KMS-11 (cell line): Measurements from ENCODE around the gene TROAP.
"Not testable (repeated sequence)": the region's sequence is repeated elsewhere in the genome, so short reads cannot be mapped to it uniquely, and the experiment has no call there.

ENCODE experiments used
- H2AFZ ChIP-seq: fragments of 200-600 bp; sonication (generic); 2 replicates; pipeline ENCODE4 v1.6.1; 2016; ENCODE audit warnings: antibody characterized with exemption, mixed run types, low read depth
- H3K27ac ChIP-seq: fragments of 200-600 bp; sonication (generic); 2 replicates; pipeline ENCODE4 v1.6.1; 2016; ENCODE audit warnings: mild to moderate bottlenecking, mixed run types
- H3K27me3 ChIP-seq: fragments of 200-600 bp; sonication (generic); 2 replicates; pipeline ENCODE4 v1.6.1; 2017; ENCODE audit warnings: mild to moderate bottlenecking, low read depth, mixed run types, moderate library complexity; ENCODE audit not compliant: insufficient read depth
- H3K36me3 ChIP-seq: fragments of 200-600 bp; sonication (generic); 2 replicates; pipeline ENCODE4 v1.6.1; 2017; ENCODE audit warnings: mild to moderate bottlenecking, mixed run types; ENCODE audit not compliant: insufficient read depth
- H3K4me1 ChIP-seq: fragments of 200-600 bp; sonication (generic); 2 replicates; pipeline ENCODE4 v1.6.1; 2016; ENCODE audit warnings: mild to moderate bottlenecking, low read depth, mixed run types; ENCODE audit not compliant: poor library complexity, severe bottlenecking
- H3K4me2 ChIP-seq: fragments of 200-600 bp; sonication (generic); 2 replicates; pipeline ENCODE4 v1.7.0; 2016; ENCODE audit warnings: mild to moderate bottlenecking, mixed run types
- H3K4me3 ChIP-seq: fragments of 200-600 bp; sonication (generic); IDR thresholded peaks from 2 replicates; pipeline ENCODE4 v1.6.1; 2017; ENCODE audit warnings: low read depth, low read length, mixed read lengths; ENCODE audit not compliant: insufficient read depth
- H3K79me2 ChIP-seq: fragments of 200-600 bp; sonication (generic); 2 replicates; pipeline ENCODE4 v1.6.1; 2016; ENCODE audit warnings: low read depth, mixed run types; ENCODE audit not compliant: insufficient read depth
- H3K9ac ChIP-seq: fragments of 200-600 bp; sonication (generic); 2 replicates; pipeline ENCODE4 v1.6.1; 2016; ENCODE audit warnings: mild to moderate bottlenecking, mixed run types
- H4K20me1 ChIP-seq: fragments of 200-600 bp; sonication (generic); 2 replicates; pipeline ENCODE4 v1.6.1; 2016; ENCODE audit warnings: mild to moderate bottlenecking, mixed run types; ENCODE audit not compliant: insufficient read depth
- CTCF ChIP-seq: fragments of 200-600 bp; sonication (generic); conservative IDR thresholded peaks from 2 replicates; pipeline ENCODE4 v1.6.1; 2017; ENCODE audit warnings: low read depth, mild to moderate bottlenecking, antibody characterized with exemption, low read length, moderate library complexity, mixed read lengths

The TROAP gene

GRCh38 chr12:49276304-49277290, 46.5 kb upstream of the TROAP start:
- TF ChIP-seq CTCF: no peak
- Histone ChIP-seq H3K27me3 (no peaks in the 10 kb centered on the region; the same call in 1 of the 2 replicates), H3K9ac (no peak overlapping the region), H3K4me1 (no peaks in the 10 kb centered on the region), H3K79me2 (no peaks in the 10 kb centered on the region), H3K4me2 (no peak overlapping the region), H3K36me3 (peaks cover 5% of the 10 kb centered on the region; the same call in 1 of the 2 replicates), H4K20me1 (no peaks in the 10 kb centered on the region), H2AFZ (no peak overlapping the region), H3K27ac (no peak overlapping the region), H3K4me3 (no peak overlapping the region)

- no peak overlapping the region for H3K4me3 ChIP-seq
- H3K4me2 ChIP-seq: no peak overlapping the region
- TF ChIP-seq CTCF: no peak
- H3K79me2 ChIP-seq: no peaks in the 10 kb centered on the region
- no peak overlapping the region for H2AFZ ChIP-seq
- H3K9ac ChIP-seq: no peak overlapping the region
- no peaks in the 10 kb centered on the region; the same call in 1 of the 2 replicates for H3K27me3 ChIP-seq
- no peak overlapping the region for H3K27ac ChIP-seq
- H3K36me3 ChIP-seq: no peaks in the 10 kb centered on the region
- H4K20me1 ChIP-seq: no peaks in the 10 kb centered on the region
- no peaks in the 10 kb centered on the region for H3K4me1 ChIP-seq
Measured at GRCh38 chr12:49277466-49277865, 45.6 kb upstream of the TROAP start.

GRCh38 chr12:49279706-49280159, 43.3 kb upstream of the TROAP start:
- Histone ChIP-seq H3K9ac (no peak overlapping the region), H3K27me3 (no peaks in the 10 kb centered on the region; the same call in 1 of the 2 replicates), H3K4me2 (no peak overlapping the region), H3K27ac (no peak overlapping the region), H3K4me3 (no peak overlapping the region), H2AFZ (no peak overlapping the region), H3K79me2 (no peaks in the 10 kb centered on the region), H3K36me3 (no peaks in the 10 kb centered on the region), H3K4me1 (no peaks in the 10 kb centered on the region), H4K20me1 (no peaks in the 10 kb centered on the region)
- no peak for TF ChIP-seq CTCF

- H3K9ac ChIP-seq, H4K20me1 ChIP-seq, H3K79me2 ChIP-seq, H3K36me3 ChIP-seq, H2AFZ ChIP-seq, H3K4me3 ChIP-seq, H3K27ac ChIP-seq, H3K4me2 ChIP-seq, H3K27me3 ChIP-seq, H3K4me1 ChIP-seq: not testable (repeated sequence)
Measured at GRCh38 chr12:49280545-49280944, 42.5 kb upstream of the TROAP start.

GRCh38 chr12:49282302-49282701, 40.8 kb upstream of the TROAP start:
- no peaks in the 10 kb centered on the region for H3K36me3 ChIP-seq
- H3K9ac ChIP-seq: no peak overlapping the region
- H4K20me1 ChIP-seq: no peaks in the 10 kb centered on the region
- no peak overlapping the region for H3K4me2 ChIP-seq
- H3K79me2 ChIP-seq: no peaks in the 10 kb centered on the region
- no peak overlapping the region for H3K4me3 ChIP-seq
- no peak overlapping the region for H2AFZ ChIP-seq
- H3K27ac ChIP-seq: no peak overlapping the region
- H3K27me3 ChIP-seq: peaks cover 8% of the 10 kb centered on the region; the same call in 1 of the 2 replicates
- no peak for TF ChIP-seq CTCF
- no peaks in the 10 kb centered on the region for H3K4me1 ChIP-seq

GRCh38 chr12:49282740-49283375, 40.2 kb upstream of the TROAP start:
- peaks cover 13% of the 10 kb centered on the region; the same call in 1 of the 2 replicates for H3K27me3 ChIP-seq
- not testable (repeated sequence) for H2AFZ ChIP-seq, H3K4me1 ChIP-seq, H3K4me2 ChIP-seq, H3K36me3 ChIP-seq, H3K27ac ChIP-seq, H3K9ac ChIP-seq, H3K4me3 ChIP-seq, H3K79me2 ChIP-seq, H4K20me1 ChIP-seq
